ENCODE measurements around the gene ZFAND3.

ZFAND3 gene

GRCh38 chr6:38088010-38088409, 268.5 kb downstream of the ZFAND3 start:
- 95 to 100% methylated on average over 1 to 2 of the region's 2 CpGs for WGBS, 2 experiments (ENCODE audit: insufficient coverage in 2 of 2)
- H3K4me1 ChIP-seq (ENCODE audit: control insufficient read depth, insufficient read depth, low read length, poor library complexity, severe bottlenecking): no peaks in the 10 kb centered on the region

GRCh38 chr6:38088829-38089228, 269.3 kb downstream of the ZFAND3 start:
- Histone ChIP-seq H3K9me3 (ENCODE audit: control insufficient read depth, low read length) (no peaks in the 10 kb centered on the region), H3K36me3 (ENCODE audit: control insufficient read depth, insufficient read depth, low read length) (peaks cover 11% of the 10 kb centered on the region), H3K4me1 (ENCODE audit: control insufficient read depth, insufficient read depth, low read length, poor library complexity, severe bottlenecking) (no peaks in the 10 kb centered on the region), H3K27ac (ENCODE audit: low read depth, low read length, severe bottlenecking) (no peak overlapping the region), H3K4me3 (ENCODE audit: extremely low read depth, insufficient read depth, low read length, poor library complexity, severe bottlenecking) (no peak overlapping the region)
- WGBS, 2 experiments (ENCODE audit: insufficient coverage in 2 of 2): no CpG with 5 or more reads among the region's 3 CpGs

More at GRCh38 chr6:38088010-38088409, 268.5 kb downstream of the ZFAND3 start:
- H3K36me3 ChIP-seq (ENCODE audit: control insufficient read depth, insufficient read depth, low read length): peaks cover 17% of the 10 kb centered on the region
- H3K9me3 ChIP-seq (ENCODE audit: control insufficient read depth, low read length): no peaks in the 10 kb centered on the region
- H3K27ac ChIP-seq (ENCODE audit: low read depth, low read length, severe bottlenecking): no peak overlapping the region
- H3K4me3 ChIP-seq (ENCODE audit: extremely low read depth, insufficient read depth, low read length, poor library complexity, severe bottlenecking): no peak overlapping the region

GRCh38 chr6:38091613-38092012, 272.1 kb downstream of the ZFAND3 start:
- peaks cover 13% of the 10 kb centered on the region for H3K4me1 ChIP-seq (ENCODE audit: control insufficient read depth, insufficient read depth, low read length, poor library complexity, severe bottlenecking)
- WGBS, 2 experiments (ENCODE audit: insufficient coverage in 2 of 2): 88 to 100% methylated on average over 1 to 3 of the region's 6 CpGs
- no peak overlapping the region for H3K4me3 ChIP-seq (ENCODE audit: extremely low read depth, insufficient read depth, low read length, poor library complexity, severe bottlenecking)
- H3K27ac ChIP-seq (ENCODE audit: low read depth, low read length, severe bottlenecking): no peak overlapping the region
- H3K9me3 ChIP-seq (ENCODE audit: control insufficient read depth, low read length): no peaks in the 10 kb centered on the region
- no peaks in the 10 kb centered on the region for H3K36me3 ChIP-seq (ENCODE audit: control insufficient read depth, insufficient read depth, low read length)

DNA sequence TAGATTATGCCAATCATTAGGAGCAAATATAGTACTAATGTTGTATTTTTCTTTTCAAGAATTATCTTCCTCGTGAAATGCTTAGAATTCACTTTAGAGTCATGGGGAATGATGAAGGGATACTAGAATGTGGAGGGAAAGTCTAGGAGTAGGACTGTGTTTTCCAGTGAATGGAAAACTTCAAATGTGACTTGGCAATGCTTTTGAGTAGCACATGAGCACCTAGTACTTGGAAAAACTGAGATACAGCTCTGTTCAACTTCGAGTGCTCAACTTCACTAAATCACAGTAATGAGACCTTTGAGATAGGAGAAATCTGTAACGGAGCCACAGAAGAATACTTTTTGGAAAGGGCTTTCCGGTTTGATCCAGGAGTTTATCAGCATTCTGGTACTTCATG, 272.9 kb downstream of the ZFAND3 start:
- Histone ChIP-seq H3K9me3 (ENCODE audit: control insufficient read depth, low read length) (no peaks in the 10 kb centered on the region), H3K4me3 (ENCODE audit: extremely low read depth, insufficient read depth, low read length, poor library complexity, severe bottlenecking) (no peak overlapping the region), H3K36me3 (ENCODE audit: control insufficient read depth, insufficient read depth, low read length) (no peaks in the 10 kb centered on the region), H3K4me1 (ENCODE audit: control insufficient read depth, insufficient read depth, low read length, poor library complexity, severe bottlenecking) (peaks cover 13% of the 10 kb centered on the region), H3K27ac (ENCODE audit: low read depth, low read length, severe bottlenecking) (no peak overlapping the region)
- 93 to 94% methylated on average over 2 to 3 of the region's 4 CpGs for WGBS, 2 experiments (ENCODE audit: insufficient coverage in 2 of 2)

DNA sequence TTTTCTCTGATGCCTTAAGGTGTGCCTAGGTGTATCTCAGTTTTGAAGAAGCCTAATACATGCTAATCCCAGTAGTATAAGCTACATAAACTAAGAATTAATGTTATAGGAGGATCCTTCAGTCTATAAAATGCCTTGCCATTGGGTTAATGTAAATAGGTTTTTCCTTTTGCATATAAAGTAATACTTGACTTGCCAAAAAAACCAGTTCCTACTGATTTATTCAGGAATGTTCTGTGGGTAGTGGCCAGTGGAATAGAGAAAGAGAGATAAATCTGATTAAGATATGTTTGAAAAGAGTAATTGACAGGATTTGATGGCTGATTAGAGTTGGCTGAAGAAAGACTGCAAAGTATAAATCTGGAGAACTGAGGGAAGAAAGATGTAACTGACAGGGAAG, 273.4 kb downstream of the ZFAND3 start:
- Histone ChIP-seq H3K9me3 (ENCODE audit: control insufficient read depth, low read length) (no peaks in the 10 kb centered on the region), H3K36me3 (ENCODE audit: control insufficient read depth, insufficient read depth, low read length) (no peaks in the 10 kb centered on the region), H3K27ac (ENCODE audit: low read depth, low read length, severe bottlenecking) (no peak overlapping the region), H3K4me1 (ENCODE audit: control insufficient read depth, insufficient read depth, low read length, poor library complexity, severe bottlenecking) (peaks cover 13% of the 10 kb centered on the region), H3K4me3 (ENCODE audit: extremely low read depth, insufficient read depth, low read length, poor library complexity, severe bottlenecking) (no peak overlapping the region)

DNA sequence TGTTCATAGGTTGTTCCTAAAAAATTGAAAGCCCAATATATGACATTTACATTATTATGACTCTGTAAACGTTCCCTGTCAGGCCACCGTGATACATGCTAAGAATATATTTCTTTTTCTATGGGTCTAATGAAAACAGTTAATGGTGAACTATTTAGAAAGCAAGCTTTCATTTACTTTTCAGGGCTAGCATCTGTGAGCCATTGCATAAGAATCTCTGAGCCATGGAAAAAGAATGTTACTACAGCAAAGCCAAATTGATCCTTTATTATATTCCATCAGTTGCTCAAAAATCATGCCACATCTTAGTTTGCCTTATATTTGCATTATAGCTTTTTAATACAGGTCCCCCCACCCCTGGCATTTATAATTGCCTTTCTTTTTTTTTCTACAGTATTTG, 275.5 kb downstream of the ZFAND3 start:
- H3K27ac ChIP-seq (ENCODE audit: low read depth, low read length, severe bottlenecking): no peak overlapping the region
- H3K36me3 ChIP-seq (ENCODE audit: control insufficient read depth, insufficient read depth, low read length): no peaks in the 10 kb centered on the region
- H3K9me3 ChIP-seq (ENCODE audit: control insufficient read depth, low read length): no peaks in the 10 kb centered on the region
- no peak overlapping the region for H3K4me3 ChIP-seq (ENCODE audit: extremely low read depth, insufficient read depth, low read length, poor library complexity, severe bottlenecking)
- WGBS, 2 experiments (ENCODE audit: insufficient coverage in 2 of 2): 0% methylated on average over 1 of the region's 2 CpGs; no CpG with 5 or more reads in 1 of the 2 experiments
- H3K4me1 ChIP-seq (ENCODE audit: control insufficient read depth, insufficient read depth, low read length, poor library complexity, severe bottlenecking): peaks cover 13% of the 10 kb centered on the region

- WGBS, 2 experiments (ENCODE audit: insufficient coverage in 2 of 2): 100% methylated on average over 1 of the region's 1 CpG
- Histone ChIP-seq H3K27ac (ENCODE audit: low read depth, low read length, severe bottlenecking) (no peak overlapping the region), H3K9me3 (ENCODE audit: control insufficient read depth, low read length) (no peaks in the 10 kb centered on the region), H3K36me3 (ENCODE audit: control insufficient read depth, insufficient read depth, low read length) (peaks cover 4% of the 10 kb centered on the region), H3K4me3 (ENCODE audit: extremely low read depth, insufficient read depth, low read length, poor library complexity, severe bottlenecking) (no peak overlapping the region), H3K4me1 (ENCODE audit: control insufficient read depth, insufficient read depth, low read length, poor library complexity, severe bottlenecking) (peaks cover 13% of the 10 kb centered on the region)
These were observed 279.7 kb downstream of the ZFAND3 start for GRCh38 chr6:38099221-38099620.

DNA sequence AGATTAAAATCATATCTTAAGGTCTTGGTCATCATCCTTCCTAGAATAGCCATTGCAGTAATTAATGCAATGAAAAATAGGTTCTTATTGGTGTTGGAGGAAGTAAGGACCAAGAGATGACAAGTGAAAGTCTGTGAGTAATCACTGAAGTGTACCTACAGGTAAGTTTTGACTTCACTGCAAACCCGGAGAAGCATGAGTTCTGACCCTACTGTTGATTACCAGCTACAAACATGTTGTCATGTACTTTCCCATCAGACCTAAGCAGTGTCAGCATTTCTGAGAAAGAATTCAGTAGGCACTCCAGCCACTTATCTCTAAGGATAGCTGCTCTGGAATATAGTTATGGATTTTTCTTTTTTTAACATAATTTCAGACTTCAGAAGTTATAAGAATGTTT, 280.9 kb downstream of the ZFAND3 start:
- WGBS, 2 experiments (ENCODE audit: insufficient coverage in 2 of 2): no CpG with 5 or more reads among the region's 1 CpG
- Histone ChIP-seq H3K9me3 (ENCODE audit: control insufficient read depth, low read length) (no peaks in the 10 kb centered on the region), H3K27ac (ENCODE audit: low read depth, low read length, severe bottlenecking) (no peak overlapping the region), H3K4me1 (ENCODE audit: control insufficient read depth, insufficient read depth, low read length, poor library complexity, severe bottlenecking) (peaks cover 2% of the 10 kb centered on the region), H3K36me3 (ENCODE audit: control insufficient read depth, insufficient read depth, low read length) (peaks cover 4% of the 10 kb centered on the region), H3K4me3 (ENCODE audit: extremely low read depth, insufficient read depth, low read length, poor library complexity, severe bottlenecking) (no peak overlapping the region)

- H3K4me3 ChIP-seq (ENCODE audit: extremely low read depth, insufficient read depth, low read length, poor library complexity, severe bottlenecking): no peak overlapping the region
- H3K27ac ChIP-seq (ENCODE audit: low read depth, low read length, severe bottlenecking): no peak overlapping the region
- no peaks in the 10 kb centered on the region for H3K4me1 ChIP-seq (ENCODE audit: control insufficient read depth, insufficient read depth, low read length, poor library complexity, severe bottlenecking)
- H3K9me3 ChIP-seq (ENCODE audit: control insufficient read depth, low read length): no peaks in the 10 kb centered on the region
- peaks cover 11% of the 10 kb centered on the region for H3K36me3 ChIP-seq (ENCODE audit: control insufficient read depth, insufficient read depth, low read length)
- WGBS, 2 experiments (ENCODE audit: insufficient coverage in 2 of 2): 80% methylated on average over 1 of the region's 3 CpGs; no CpG with 5 or more reads in 1 of the 2 experiments
These were observed 284.4 kb downstream of the ZFAND3 start for GRCh38 chr6:38103921-38104320.

GRCh38 chr6:38105066-38105465, 285.5 kb downstream of the ZFAND3 start:
- H3K9me3 ChIP-seq (ENCODE audit: control insufficient read depth, low read length): no peaks in the 10 kb centered on the region
- H3K36me3 ChIP-seq (ENCODE audit: control insufficient read depth, insufficient read depth, low read length): peaks cover 11% of the 10 kb centered on the region
- H3K27ac ChIP-seq (ENCODE audit: low read depth, low read length, severe bottlenecking): no peak overlapping the region
- WGBS, 2 experiments (ENCODE audit: insufficient coverage in 2 of 2): 91 to 96% methylated on average over 2 to 3 of the region's 3 CpGs
- no peaks in the 10 kb centered on the region for H3K4me1 ChIP-seq (ENCODE audit: control insufficient read depth, insufficient read depth, low read length, poor library complexity, severe bottlenecking)
- no peak overlapping the region for H3K4me3 ChIP-seq (ENCODE audit: extremely low read depth, insufficient read depth, low read length, poor library complexity, severe bottlenecking)

GRCh38 chr6:38107073-38107472, 287.5 kb downstream of the ZFAND3 start:
- Histone ChIP-seq H3K4me3 (ENCODE audit: extremely low read depth, insufficient read depth, low read length, poor library complexity, severe bottlenecking) (no peak overlapping the region), H3K4me1 (ENCODE audit: control insufficient read depth, insufficient read depth, low read length, poor library complexity, severe bottlenecking) (no peaks in the 10 kb centered on the region), H3K9me3 (ENCODE audit: control insufficient read depth, low read length) (no peaks in the 10 kb centered on the region), H3K36me3 (ENCODE audit: control insufficient read depth, insufficient read depth, low read length) (peaks cover 11% of the 10 kb centered on the region), H3K27ac (ENCODE audit: low read depth, low read length, severe bottlenecking) (no peak overlapping the region)
- WGBS, 2 experiments (ENCODE audit: insufficient coverage in 2 of 2): no CpG with 5 or more reads among the region's 1 CpG
